ENCODE data around the gene CEMIP2. TPM values are rescaled to one million over a fixed set of nuclear protein-coding genes. Genes with fewer than 3 reads are reported as not detected.

The CEMIP2 gene
- total RNA-seq, 1 donor from 2014 or later, result 238 TPM

- no peak for DNase-seq (ENCODE audit: low read depth)
Observed at GRCh38 chr9:71642056-71642455, 126.3 kb downstream of the CEMIP2 start.

- DNase-seq (ENCODE audit: low read depth), result no peak
Observed at GRCh38 chr9:71638627-71639026, 129.7 kb downstream of the CEMIP2 start.

GRCh38 chr9:71637926-71638325 lies 130.4 kb downstream of the CEMIP2 start:
- DNase-seq (ENCODE audit: low read depth), result no peak

GRCh38 chr9:71637375-71637774 lies 130.9 kb downstream of the CEMIP2 start:
- DNase-seq (ENCODE audit: low read depth), result no peak

- DNase-seq (ENCODE audit: low read depth), result no peak
Observed at GRCh38 chr9:71636143-71636839, 132.0 kb downstream of the CEMIP2 start.

- DNase-seq (ENCODE audit: low read depth), result no peak
Observed at GRCh38 chr9:71634752-71635151, 133.6 kb downstream of the CEMIP2 start.

Other genes starting within 250 kb of the CEMIP2 start
- 26.6 and 38.6 TPM in 2 replicates for gene ABHD17B, start 142.7 kb upstream of the CEMIP2 start, total RNA-seq
- gene C9orf85, start 143.1 kb upstream of the CEMIP2 start, total RNA-seq, result 15.6 and 18.8 TPM in 2 replicates

Measured in renal cortical epithelial cell (primary cell).